COLO829 (cell line): ENCODE results near the gene PDE4D.

Experiments
- DNase-seq: peaks from one replicate; pipeline ENCODE4 v3.0.0; 2012; ENCODE audit warnings: low spot score

The PDE4D gene

DNA sequence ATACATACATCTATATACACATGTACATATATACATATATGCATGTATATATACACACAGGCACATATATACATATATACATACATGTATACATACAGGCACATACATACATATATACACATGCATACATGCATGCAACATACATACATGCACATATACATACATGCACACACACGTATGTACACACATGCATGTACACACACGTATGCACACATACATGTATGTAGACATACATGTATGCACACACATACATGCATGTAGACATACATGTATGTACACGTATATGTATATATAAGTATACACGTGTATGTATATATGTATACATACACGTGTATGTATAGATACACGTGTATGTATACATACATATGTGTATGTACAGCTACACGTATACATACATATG lies 693.7 kb downstream of the PDE4D start:
- DNase-seq = no peak

DNA sequence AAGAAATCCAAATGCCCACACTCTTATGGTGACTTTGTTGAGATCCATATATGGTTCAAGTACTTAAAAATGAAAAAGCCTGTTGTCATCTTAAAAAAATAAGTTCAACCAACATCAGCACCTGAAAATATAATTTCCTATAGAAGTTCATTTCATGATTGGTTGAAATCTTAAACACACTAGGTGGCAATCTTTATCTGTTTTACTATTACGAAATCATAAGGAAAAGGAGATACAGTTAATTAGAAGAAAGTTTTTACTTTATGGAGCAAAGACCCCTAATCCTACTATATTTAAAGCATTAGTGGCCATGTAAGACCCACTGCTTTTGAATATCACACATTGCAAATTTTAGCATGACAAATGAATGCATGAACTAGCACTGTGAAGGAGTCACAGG lies 694.7 kb downstream of the PDE4D start:
- DNase-seq = no peak

DNA sequence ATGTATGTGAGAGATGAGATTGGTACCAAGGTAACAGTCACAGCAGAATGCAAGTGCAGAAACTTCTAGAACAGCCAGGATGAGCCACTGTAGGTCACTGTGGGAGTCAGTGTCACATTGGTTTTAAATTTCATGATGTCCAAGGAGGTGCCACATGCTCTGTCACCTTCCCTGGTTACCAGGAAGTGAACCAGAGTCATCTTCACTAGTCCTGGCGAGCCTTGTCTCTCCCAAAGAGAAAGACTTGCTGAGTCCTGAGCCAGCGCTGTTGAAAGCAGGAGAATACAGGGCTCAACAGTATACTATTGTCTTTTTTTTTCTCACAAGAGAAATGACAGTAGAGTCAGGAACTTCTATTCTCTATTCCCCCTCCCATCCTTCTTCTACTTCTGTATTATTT lies 695.2 kb downstream of the PDE4D start:
- no peak for DNase-seq

DNA sequence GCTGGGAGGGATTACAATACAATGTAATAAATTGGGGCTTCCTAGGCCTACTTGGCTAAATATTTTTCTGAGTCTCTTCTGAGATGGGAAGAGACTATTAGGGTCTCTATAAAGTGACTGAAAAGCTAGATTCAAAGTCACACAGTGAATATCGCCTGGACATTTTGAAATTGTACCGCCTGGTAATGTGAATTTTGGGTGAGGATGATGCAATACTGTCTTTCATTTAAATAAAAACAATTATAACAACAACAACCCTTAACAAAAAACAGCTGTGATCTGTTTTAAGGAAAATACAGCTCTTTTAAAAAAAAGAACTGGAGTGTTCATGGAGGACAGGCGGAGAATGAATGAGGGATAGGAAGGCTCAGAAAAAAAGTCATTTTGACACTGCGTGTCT lies 695.6 kb downstream of the PDE4D start:
- DNase-seq = no peak

DNA sequence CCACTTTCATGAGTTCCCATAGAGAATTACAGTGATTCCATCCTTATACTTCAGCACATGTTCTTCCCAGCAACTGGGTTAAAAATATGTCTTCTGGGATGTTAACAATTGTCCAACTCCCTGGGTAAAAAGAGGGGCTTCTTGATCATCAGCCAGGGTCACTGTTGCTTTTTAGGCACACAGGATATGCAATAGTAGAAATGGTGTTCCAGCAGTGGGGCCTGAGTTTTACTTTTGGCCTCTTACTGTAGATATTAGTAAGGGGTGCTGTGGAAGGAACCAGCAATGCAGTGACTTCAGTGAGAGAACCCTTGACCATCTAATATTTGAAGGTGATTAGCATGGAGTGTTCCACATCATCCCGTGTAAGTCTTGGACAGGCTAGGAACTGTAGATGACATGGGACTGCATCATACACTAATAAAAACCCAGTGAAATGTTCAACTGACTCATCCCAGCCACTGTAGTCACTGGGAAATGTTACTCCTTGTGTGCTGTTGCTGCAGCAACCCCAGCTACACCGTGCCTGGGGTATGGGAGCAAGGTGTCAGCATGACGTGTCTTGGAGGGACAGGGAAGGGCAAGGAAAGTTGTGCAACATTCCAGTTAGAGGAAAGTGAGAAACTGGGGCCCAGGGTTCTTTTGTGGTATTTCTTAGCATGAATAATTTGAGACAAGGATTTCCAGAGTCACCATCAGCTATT lies 699.8 kb downstream of the PDE4D start:
- DNase-seq = no peak

DNA sequence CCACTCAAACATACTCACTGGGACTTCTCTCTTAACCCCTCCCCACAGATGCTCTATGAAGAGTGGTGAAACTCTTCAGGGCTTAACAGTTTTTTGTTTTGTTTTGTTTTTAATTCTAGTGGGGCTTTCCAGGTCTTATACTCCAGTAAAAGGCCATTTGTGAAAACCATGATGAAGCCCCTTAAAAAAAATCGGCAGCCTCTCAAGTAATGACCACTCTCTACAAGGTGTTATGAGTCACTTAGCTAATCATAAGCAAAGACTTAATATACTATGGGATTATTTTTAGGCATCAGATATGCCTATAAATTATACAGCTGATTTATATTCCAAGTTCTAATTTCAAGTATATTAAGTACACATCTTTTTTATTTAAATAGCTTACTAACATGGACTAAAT lies 702.8 kb downstream of the PDE4D start:
- DNase-seq = no peak

DNA sequence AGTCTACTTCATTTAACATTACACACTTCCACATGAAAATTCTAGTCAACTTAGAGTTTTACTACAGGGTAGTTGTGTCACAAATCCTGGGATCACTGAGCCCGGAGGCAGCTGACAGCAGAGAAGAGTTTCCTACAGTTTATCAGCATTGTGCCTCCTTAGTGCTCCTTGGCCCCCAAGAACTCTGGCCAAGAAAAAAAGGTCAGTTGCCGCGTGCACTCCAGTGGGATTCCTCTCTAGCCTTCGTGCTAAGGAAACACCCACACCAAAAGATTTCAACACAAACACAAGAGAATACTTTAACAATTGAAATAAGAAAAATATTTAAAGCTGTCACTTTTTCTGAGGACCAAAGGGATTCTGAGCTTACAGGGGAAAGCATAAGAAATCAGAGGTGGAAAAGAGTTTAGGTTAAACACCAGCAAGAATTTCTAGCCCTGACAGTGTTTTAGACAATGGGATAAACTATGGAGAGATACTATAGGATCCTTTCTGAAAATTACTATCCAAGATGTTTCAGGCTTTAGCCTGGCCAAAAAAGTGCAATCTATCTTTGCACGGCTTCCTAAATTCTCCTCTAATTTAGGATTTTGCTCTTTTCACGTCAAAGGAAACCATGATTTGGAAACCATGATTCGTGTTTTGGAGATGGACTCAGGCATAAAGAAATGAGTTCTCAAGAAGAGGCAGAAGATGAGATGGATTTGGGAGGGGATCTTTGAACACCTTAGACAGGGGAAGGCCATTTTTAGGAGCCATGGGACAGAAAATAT lies 703.9 kb downstream of the PDE4D start:
- no peak for DNase-seq

DNA sequence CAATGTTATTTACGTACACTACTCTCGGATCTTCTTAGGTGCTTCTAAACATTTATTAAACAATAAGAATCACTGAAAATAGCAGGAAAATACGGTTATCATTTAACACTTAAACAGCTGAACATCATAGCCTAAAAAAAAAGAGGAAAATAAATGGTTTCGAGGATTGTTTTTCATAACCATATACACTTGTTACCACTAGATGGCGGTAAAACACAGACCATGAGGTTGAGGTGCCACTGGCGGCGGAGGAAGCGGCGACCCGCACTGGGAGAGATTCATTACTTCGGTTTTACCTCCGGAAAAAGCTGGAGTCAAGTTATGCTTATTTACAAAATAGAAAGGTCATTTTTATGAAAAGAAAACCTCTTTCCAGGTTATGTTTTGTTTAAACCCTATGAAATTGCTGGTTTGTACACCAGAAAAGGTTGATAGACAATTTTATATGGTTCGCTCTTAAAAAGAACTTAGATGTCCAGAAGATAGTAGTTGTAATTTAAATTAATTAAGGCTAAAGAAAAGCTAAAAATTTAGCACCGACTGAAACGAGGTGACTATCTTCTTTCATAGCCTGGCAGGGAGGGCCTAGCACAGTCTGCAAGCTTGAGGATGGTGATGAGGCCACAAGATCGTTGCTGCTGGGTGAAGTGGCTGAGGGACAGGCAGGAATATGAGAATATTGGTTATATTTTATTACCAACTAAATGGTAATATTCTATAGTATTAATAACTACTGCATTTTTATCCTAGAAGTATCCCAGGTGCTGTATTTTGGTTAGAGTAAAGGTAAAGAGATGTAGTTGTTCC lies 704.9 kb downstream of the PDE4D start:
- DNase-seq = peak; percentile 32

DNA sequence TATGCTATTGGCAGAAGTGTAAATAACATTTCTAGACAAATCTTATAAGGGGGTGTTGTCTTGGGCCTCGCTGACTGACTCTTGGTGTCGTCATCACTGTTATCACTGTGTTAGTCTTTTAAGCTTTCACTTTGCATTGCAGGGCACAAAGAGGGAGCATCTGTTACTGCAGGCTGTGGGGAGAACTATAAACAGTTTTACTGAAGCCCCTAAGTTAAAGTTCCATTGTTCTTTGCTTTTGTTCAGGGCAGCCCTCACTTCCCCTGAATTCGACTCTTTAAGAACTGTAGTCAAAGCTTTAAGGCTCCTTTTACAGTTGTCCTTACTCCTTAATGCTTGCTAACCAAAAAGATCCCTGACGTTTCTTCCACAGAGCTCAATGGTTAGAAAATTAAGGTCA lies 705.7 kb downstream of the PDE4D start:
- DNase-seq = no peak

DNA sequence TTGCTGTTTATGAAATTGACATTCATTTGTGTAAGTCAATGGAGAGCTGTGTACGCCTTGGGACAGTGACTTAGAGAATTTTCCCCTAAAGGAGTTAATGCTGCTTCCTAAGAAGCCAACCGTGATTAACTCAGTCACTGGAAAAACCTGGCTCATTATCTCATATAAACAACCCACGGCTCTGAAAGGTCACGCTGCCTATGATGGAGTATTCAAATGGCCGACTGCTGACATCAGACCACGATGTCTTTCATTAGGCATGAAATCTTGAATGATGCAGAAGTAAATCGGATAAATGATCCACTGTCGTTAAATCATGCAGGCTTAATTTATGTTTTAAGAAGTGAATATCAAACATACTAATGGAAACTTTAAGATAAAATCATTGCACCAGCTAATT lies 706.9 kb downstream of the PDE4D start:
- DNase-seq = no peak

DNA sequence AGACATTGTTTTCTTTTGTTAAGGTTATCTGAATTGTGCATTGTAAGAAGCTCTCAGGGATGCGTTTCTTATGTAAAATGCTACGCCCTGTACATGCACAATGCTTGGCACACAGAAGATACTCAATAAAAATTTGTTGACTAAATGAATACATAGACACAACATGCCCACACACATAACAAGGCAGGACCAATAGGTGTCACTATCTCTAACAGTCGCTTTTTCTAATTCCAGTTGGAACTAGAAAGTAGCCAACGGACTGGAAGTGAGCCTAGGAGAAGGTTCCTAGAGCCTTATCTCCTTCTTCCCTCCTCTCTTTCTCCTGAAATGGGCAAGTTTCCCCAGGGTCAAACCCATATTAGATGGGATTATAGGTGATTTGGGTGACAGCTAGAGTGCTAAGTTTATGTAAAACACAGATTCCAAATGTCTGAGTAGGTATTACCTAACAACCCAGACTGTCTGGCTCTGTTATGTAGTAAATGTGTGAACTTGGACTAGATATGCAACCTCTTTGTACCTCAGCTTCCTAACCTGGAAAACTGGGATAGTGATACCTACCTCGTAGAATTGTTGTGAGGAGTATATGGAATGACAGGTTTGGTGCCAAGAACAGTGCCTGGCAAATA lies 707.7 kb downstream of the PDE4D start:
- no peak for DNase-seq

DNA sequence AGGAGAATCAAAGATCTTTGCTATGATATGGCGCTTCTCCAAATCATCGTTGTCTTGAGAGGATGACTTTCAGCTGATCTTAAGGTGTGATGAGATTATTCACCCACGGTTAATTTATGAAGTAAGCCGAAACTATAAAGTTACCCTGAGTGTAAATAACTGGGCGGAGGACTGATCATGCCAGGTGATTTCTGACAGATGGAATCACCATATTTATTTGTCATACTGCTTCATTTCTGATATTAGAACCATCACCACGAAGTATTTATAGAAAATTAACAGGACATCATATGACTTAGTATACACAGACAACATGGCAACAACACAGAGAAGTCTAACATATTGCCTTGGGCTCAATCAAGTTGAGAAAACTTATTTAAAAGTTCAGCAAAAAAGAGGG lies 708.8 kb downstream of the PDE4D start:
- DNase-seq = no peak

DNA sequence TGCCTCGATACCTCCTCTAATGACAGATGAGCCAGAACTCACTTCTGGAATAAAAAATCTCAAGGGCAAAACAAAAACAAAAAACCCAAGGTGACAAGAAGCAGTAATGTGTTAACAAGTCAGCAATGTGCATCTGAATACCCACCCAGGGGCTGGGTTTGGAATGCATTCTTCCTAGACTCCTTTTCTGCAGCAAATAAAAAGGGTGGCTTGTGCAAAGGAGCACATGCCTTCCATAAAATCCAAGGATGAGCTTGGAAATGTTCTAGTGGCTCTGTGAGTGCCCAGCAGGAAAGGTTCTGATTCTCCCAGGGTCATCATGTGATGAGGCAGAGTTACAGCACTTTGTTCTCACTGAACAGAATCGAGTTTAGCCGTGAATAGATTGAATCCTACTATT lies 710.8 kb downstream of the PDE4D start:
- no peak for DNase-seq

DNA sequence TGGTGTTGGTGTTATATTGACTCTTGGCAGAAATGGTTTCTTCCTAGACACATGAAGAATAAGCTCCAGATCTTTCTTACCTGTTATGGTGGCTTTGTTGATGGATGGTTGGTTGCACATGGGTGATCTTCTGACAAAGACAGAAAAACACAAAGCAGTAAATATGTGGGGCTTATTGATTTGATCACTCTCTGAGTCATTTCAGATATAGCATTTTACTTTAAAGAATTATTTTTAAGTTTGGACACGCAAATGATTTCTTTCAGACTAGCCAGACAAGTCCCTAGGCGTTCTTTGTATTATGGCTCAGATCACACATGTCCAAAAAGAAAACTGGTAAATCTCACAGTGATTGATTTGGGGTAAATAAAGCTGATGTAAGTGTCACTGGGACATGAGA lies 713.0 kb downstream of the PDE4D start:
- DNase-seq = no peak

DNA sequence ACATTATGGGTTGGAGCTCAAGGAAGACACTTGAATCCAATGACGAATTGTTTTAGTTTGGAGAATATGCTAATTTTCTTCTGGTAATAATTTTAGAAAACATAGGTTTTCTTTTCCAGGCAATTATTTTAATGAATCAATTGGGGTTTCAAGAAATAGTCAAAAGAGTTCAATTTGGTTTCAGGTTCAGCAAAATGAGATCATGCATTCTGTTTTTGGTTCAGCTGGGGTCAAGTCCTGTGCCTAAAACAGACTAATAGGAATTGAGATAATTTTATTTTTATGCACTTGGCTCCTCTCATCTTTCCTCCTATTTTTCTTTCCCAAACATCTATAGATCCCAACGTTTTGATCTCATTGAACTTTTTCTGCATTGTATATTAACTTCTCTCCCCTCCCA lies 713.8 kb downstream of the PDE4D start:
- no peak for DNase-seq

DNA sequence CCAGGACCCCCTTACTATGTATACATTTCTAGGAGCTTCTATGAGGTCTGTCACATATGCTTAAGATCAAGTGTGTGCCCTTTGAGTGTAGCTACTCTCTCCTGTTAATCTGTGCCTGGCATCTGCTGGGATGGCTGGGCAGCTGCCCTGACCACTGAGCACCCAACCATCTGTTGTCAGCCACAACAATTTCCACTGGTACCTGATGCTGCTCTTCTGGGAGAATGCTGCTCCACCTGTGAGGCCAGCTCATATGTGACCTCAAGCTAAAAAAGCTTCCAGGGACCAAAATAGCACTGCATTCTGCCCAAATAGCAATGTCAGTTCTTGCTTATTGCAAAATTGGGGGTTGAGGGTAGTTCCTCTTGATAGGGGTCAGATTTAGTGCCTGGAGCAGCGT lies 715.0 kb downstream of the PDE4D start:
- DNase-seq = no peak

DNA sequence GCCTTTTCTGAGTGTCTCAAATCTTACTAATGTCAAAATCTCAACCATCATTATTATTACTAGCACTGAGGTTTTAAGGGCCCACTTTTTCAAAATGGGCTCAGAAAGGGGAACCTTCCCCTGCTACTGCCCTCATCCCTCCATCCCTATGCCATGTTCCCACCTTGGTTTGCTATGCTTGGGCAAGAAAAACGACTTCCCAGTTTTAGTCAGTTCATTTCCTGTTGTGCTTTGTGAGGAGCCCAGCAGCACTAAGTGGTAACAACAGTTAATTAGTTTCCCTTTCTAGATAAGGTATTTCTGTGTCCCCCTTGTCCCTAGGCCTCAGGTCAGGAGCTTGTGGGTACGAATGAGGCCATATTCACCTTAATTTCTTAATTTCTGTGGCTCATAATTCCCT lies 715.5 kb downstream of the PDE4D start:
- no peak for DNase-seq

DNA sequence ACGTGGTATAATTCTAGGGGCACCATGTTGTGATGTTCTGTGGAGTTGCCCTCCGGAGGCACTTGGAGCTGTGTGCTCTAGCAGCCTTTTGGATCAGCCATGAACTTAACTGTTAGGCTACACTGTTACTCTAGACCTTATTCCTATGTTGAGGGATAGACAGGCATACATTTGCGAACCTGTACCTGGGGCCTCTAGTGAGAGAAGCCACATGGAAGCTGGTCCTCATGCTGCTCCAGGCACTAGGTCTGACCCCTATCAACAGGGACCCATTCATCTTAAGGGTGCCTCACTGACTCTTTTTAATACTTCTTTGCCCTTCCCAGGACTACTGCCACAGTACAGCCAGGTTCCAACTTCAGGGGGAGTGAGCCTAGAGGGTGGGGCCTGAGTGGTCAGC lies 715.9 kb downstream of the PDE4D start:
- DNase-seq = no peak

DNA sequence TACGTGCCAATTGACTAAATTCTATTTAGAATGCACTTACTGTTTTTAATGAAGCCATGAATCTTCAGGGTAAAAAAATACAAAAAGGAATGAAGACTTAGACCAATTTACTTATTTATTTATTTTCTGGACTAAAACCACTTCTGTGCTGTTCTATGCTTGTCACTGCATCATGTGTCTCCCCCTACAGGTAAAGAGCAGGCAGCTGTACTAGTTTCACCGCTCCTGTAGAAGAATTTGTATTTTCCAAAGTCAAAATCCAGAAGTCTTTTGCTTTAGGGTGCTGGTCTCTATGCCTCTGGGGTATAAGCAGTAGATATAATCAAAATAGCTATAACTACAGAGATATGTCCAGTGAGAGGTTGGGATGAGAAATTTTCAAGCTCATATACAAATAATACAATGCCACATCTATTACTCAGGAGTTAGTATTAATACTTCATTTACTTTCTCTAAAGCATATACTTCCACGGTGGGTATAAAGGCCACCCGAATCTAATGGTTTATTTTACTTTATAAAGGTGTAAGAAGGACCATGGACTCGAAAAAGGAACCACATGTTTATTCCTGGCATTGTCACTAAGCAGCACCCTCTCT lies 719.2 kb downstream of the PDE4D start:
- peak; percentile 17 for DNase-seq

DNA sequence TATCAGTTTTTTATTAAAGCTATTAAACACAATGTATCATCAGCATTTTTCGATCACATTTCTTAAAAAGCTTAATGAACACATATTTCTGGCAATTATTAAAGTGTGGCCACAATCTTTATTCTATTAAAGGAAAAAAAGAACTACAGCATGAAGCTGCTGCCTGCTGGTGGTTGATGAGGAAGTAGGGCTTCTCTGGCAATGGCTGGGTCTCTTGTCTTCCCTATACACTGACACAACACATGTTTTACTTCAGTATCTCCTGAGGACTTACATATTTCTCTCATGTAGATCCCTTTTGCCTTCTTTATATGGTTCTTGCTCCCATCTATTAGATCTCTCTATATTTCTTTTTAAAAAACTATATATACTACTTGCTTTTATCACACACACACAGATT lies 719.9 kb downstream of the PDE4D start:
- no peak for DNase-seq

DNA sequence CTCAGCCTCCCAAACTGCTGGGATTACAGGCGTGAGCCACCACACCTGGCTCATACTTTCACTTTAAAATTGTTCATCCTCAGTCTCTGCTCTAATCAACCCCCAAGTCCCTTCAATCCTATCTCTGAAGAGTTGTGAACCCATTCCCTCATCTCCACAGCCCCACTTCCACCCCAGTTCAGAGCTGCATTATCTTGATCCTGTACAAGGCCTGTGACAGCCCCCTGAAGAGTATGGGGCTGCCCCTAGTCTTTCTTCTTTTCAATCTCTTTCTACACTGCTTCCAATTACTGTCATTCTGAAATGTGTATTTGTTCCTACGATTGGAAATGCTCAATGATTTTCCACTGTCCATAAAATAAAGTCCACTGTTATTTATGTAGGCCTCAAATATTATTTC lies 722.4 kb downstream of the PDE4D start:
- no peak for DNase-seq

DNA sequence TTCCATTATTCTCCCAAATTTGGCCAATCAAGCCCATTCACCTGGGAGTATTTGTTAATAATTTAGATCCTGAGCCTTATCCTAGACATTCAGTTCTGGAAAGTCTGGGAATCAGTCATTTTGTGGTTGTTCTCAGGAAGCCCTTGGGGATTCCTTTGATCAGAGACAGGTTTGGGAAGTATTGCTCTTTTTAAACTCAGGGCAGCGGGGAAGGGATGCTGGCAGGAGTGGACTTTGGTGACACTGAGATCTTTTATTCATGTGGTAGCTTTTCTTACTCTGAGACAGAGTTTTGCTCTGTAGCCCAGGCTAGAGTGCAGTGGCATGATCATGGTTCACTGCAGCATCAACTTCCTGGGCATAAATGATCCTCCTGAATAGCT lies 723.8 kb downstream of the PDE4D start:
- DNase-seq = no peak
